ENCODE results near the gene ATP2C2. TPM values are rescaled to one million over a fixed set of nuclear protein-coding genes. Genes with fewer than 3 reads are reported as not detected.

ATP2C2 gene
- total RNA-seq, 1 experiment from 2014 or later = 26.0 TPM

GRCh38 chr16:84380405-84380804 lies 12.1 kb downstream of the ATP2C2 start:
- no peaks in the 10 kb centered on the region for H3K9me3 ChIP-seq (ENCODE audit: low read length)
- H3K79me2 ChIP-seq (ENCODE audit: low read length) = peaks cover 45% of the 10 kb centered on the region
- H3K4me2 ChIP-seq (ENCODE audit: low read length) = no peak overlapping the region
- ATAC-seq (no peak), DNase-seq (no peak)
- no peaks in the 10 kb centered on the region for H3F3A ChIP-seq (ENCODE audit: low read length, unreplicated experiment)
- no peak overlapping the region for H3K4me3 ChIP-seq (ENCODE audit: low read length)
- no peaks in the 10 kb centered on the region for H3K27me3 ChIP-seq (ENCODE audit: low read length)
- H3K9me2 ChIP-seq (replicated peaks; ENCODE audit: low read length) = no peaks in the 10 kb centered on the region
- H3K4me1 ChIP-seq (ENCODE audit: insufficient read depth, low read length) = no peaks in the 10 kb centered on the region
- H2AFZ ChIP-seq (ENCODE audit: low read length) = no peak overlapping the region
- ChIA-PET CTCF (no interaction called here), POLR2A (ENCODE audit: unreplicated experiment) (no interaction called here)
- no peak overlapping the region for H3K9ac ChIP-seq (ENCODE audit: low read length)
- H4K20me1 ChIP-seq (ENCODE audit: low read length) = no peaks in the 10 kb centered on the region
- no peak overlapping the region for H3K27ac ChIP-seq (ENCODE audit: low read length)
- no peak for TF ChIP-seq EZH2phosphoT487 (IDR thresholded peaks at IDR 0.05; ENCODE audit: borderline replicate concordance, low read length)
- intact Hi-C loops (cut with micrococcal nuclease) = no loop called here
- H3K36me3 ChIP-seq (ENCODE audit: low read depth, low read length) = no peaks in the 10 kb centered on the region
- BruUV-seq (replicated peaks) = no TSS peak

- Histone ChIP-seq H3K27me3 (ENCODE audit: low read length) (no peaks in the 10 kb centered on the region), H3K79me2 (ENCODE audit: low read length) (peaks cover 25% of the 10 kb centered on the region), H3K4me2 (ENCODE audit: low read length) (no peak overlapping the region), H3K36me3 (ENCODE audit: low read depth, low read length) (no peaks in the 10 kb centered on the region), H2AFZ (ENCODE audit: low read length) (no peak overlapping the region), H3K9me2 (replicated peaks; ENCODE audit: low read length) (no peaks in the 10 kb centered on the region), H3K4me3 (ENCODE audit: low read length) (no peak overlapping the region), H3K9ac (ENCODE audit: low read length) (no peak overlapping the region), H3K27ac (ENCODE audit: low read length) (no peak overlapping the region), H3K9me3 (ENCODE audit: low read length) (no peaks in the 10 kb centered on the region), H3K4me1 (ENCODE audit: insufficient read depth, low read length) (no peaks in the 10 kb centered on the region), H3F3A (ENCODE audit: low read length, unreplicated experiment) (no peaks in the 10 kb centered on the region), H4K20me1 (ENCODE audit: low read length) (no peaks in the 10 kb centered on the region)
- DNase-seq (no peak), ATAC-seq (no peak)
- POLR2A ChIA-PET (ENCODE audit: unreplicated experiment) = no interaction called here
- TF ChIP-seq EZH2 (IDR thresholded peaks at IDR 0.05; ENCODE audit: low read length, unreplicated experiment) (no peak), EZH2phosphoT487 (IDR thresholded peaks at IDR 0.05; ENCODE audit: borderline replicate concordance, low read length) (no peak), CTCF (conservative IDR thresholded peaks at IDR 0.05; ENCODE audit: low read depth, low read length) (no peak)
- CTCF ChIA-PET = no interaction called here
- intact Hi-C loops (cut with micrococcal nuclease) = no loop called here
- no TSS peak for BruUV-seq (replicated peaks)
These were observed 14.1 kb downstream of the ATP2C2 start for GRCh38 chr16:84382396-84382795.

GRCh38 chr16:84383106-84383505 lies 14.8 kb downstream of the ATP2C2 start:
- H3K4me3 ChIP-seq (ENCODE audit: low read length) = no peak overlapping the region
- H4K20me1 ChIP-seq (ENCODE audit: low read length) = no peaks in the 10 kb centered on the region
- H3K4me1 ChIP-seq (ENCODE audit: insufficient read depth, low read length) = no peaks in the 10 kb centered on the region
- no peak overlapping the region for H2AFZ ChIP-seq (ENCODE audit: low read length)
- POLR2A ChIA-PET (ENCODE audit: unreplicated experiment) = no interaction called here
- ATAC-seq (no peak), DNase-seq (no peak)
- TF ChIP-seq CTCF (conservative IDR thresholded peaks at IDR 0.05; ENCODE audit: low read depth, low read length) = no peak
- TF ChIP-seq EZH2phosphoT487 (IDR thresholded peaks at IDR 0.05; ENCODE audit: borderline replicate concordance, low read length) = no peak
- no peak for TF ChIP-seq EZH2 (IDR thresholded peaks at IDR 0.05; ENCODE audit: low read length, unreplicated experiment)
- H3K36me3 ChIP-seq (ENCODE audit: low read depth, low read length) = no peaks in the 10 kb centered on the region
- no peak overlapping the region for H3K27ac ChIP-seq (ENCODE audit: low read length)
- BruUV-seq (replicated peaks) = no TSS peak
- CTCF ChIA-PET = no interaction called here
- intact Hi-C loops (cut with micrococcal nuclease) = no loop called here
- H3K9me2 ChIP-seq (replicated peaks; ENCODE audit: low read length) = no peaks in the 10 kb centered on the region
- H3K9ac ChIP-seq (ENCODE audit: low read length) = no peak overlapping the region
- H3K9me3 ChIP-seq (ENCODE audit: low read length) = no peaks in the 10 kb centered on the region
- no peak overlapping the region for H3K4me2 ChIP-seq (ENCODE audit: low read length)
- no peaks in the 10 kb centered on the region for H3K27me3 ChIP-seq (ENCODE audit: low read length)
- H3F3A ChIP-seq (ENCODE audit: low read length, unreplicated experiment) = no peaks in the 10 kb centered on the region
- peaks cover 24% of the 10 kb centered on the region; the same call in 1 of the 2 replicates for H3K79me2 ChIP-seq (ENCODE audit: low read length)
